OCI-LY3 (cell line): ENCODE results near the gene IL3RA.

ENCODE experiments used
- H2AFZ ChIP-seq: fragments of 200-600, 300-600 bp; shearing (Covaris generic); 2 replicates; pipeline ENCODE4 v1.6.0; 2014; ENCODE audit warnings: antibody characterized with exemption, low read depth, low read length
- H3K27ac ChIP-seq: fragments of 200-600, 300-600 bp; sonication (generic); 2 replicates; pipeline ENCODE4 v1.5.1; 2014; ENCODE audit warnings: mild to moderate bottlenecking, low read length, moderate library complexity, mixed read lengths
- H3K27me3 ChIP-seq: fragments of 200-600, 300-600 bp; sonication (generic); 2 replicates; pipeline ENCODE4 v1.6.1; 2014; ENCODE audit warnings: low read depth, low read length, mixed read lengths
- H3K36me3 ChIP-seq: fragments of 200-600, 300-600 bp; sonication (generic); replicated peaks from 2 replicates; pipeline ENCODE3; 2014; ENCODE audit warnings: low read depth, low read length, mixed read lengths
- H3K4me1 ChIP-seq: fragments of 300-600, 200-600 bp; sonication (generic); 2 replicates; pipeline ENCODE4 v1.6.1; 2014; ENCODE audit warnings: low read length, mixed read lengths
- H3K4me2 ChIP-seq: fragments of 200-600, 300-600 bp; sonication (generic); 2 replicates; pipeline ENCODE4 v1.6.1; 2014; ENCODE audit warnings: low read length, mixed read lengths
- H3K4me3 ChIP-seq: fragments of 300-600, 200-600 bp; sonication (generic); 2 replicates; pipeline ENCODE4 v1.5.1; 2014; ENCODE audit warnings: antibody characterized with exemption, mild to moderate bottlenecking, low read length, moderate library complexity
- H3K79me2 ChIP-seq: fragments of 300-600, 200-600 bp; shearing (Covaris generic); 2 replicates; pipeline ENCODE4 v1.6.1; 2014; ENCODE audit warnings: mild to moderate bottlenecking, low read length, mixed read lengths
- H3K9ac ChIP-seq: fragments of 300-600, 200-600 bp; shearing (Covaris generic); 2 replicates; pipeline ENCODE4 v1.6.0; 2014; ENCODE audit warnings: mild to moderate bottlenecking, low read length, moderate library complexity
- H3K9me3 ChIP-seq: fragments of 200-600, 300-600 bp; shearing (Covaris generic); 2 replicates; pipeline ENCODE4 v1.6.1; 2014; ENCODE audit warnings: low read length, mixed read lengths; ENCODE audit not compliant: insufficient read depth
- H4K20me1 ChIP-seq: fragments of 200-600, 300-600 bp; sonication (generic); 2 replicates; pipeline ENCODE4 v1.6.1; 2016; ENCODE audit warnings: low read length, mixed read lengths; ENCODE audit not compliant: insufficient read depth
- CTCF ChIP-seq: fragments of 200-600, 300-600 bp; sonication (generic); IDR thresholded peaks from 2 replicates; pipeline ENCODE4 v1.5.1; 2014; ENCODE audit warnings: antibody characterized with exemption, low read length, low read depth
- EZH2phosphoT487 ChIP-seq: fragments of 200-600 bp; shearing (Covaris generic); IDR thresholded peaks from 2 replicates; pipeline ENCODE4 v1.6.1; 2018; ENCODE audit warnings: antibody characterized with exemption, mixed run types, low read depth

Gene IL3RA

GRCh38 chrX:1407035-1407434 is 70.5 kb downstream of the IL3RA start:
- Histone ChIP-seq H3K4me1 (no peaks in the 10 kb centered on the region), H3K79me2 (0 out of 2 replicates have a peak, but pooled peaks cover 5% of the 10 kb centered on the region), H4K20me1 (peaks cover 10% of the 10 kb centered on the region; the same call in 1 of the 2 replicates), H3K4me3 (no peak overlapping the region), H3K27ac (no peak overlapping the region), H2AFZ (no peak overlapping the region), H3K27me3 (no peaks in the 10 kb centered on the region), H3K36me3 (peaks cover 58% of the 10 kb centered on the region), H3K9me3 (no peaks in the 10 kb centered on the region), H3K9ac (no peak overlapping the region), H3K4me2 (no peak overlapping the region)
- TF ChIP-seq EZH2phosphoT487: no peak
- TF ChIP-seq CTCF: no peak

DNA sequence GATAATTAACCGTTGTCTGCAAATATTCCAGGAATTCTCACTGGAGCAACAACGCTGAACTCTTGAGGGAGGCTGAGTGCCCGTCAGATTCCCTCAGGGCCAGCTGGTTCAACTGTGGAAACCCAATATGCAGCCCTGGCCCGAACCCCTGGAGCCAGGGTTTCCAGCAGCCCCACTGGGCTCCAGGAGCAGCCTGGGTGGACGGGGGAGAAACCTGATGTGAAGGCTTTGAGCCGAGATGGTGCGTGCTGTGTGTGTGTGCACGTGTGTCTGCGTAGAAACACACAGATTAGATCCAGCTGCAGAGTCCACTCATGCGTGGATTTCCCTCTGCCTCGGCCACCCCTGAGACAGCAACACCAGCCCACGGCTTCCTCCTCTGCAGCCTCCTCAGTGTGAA is 74.7 kb downstream of the IL3RA start:
- H3K4me2 ChIP-seq: no peak overlapping the region
- H3K27me3 ChIP-seq: no peaks in the 10 kb centered on the region
- no peak overlapping the region for H2AFZ ChIP-seq
- no peaks in the 10 kb centered on the region for H3K9me3 ChIP-seq
- no peak overlapping the region for H3K27ac ChIP-seq
- H3K36me3 ChIP-seq: peaks cover 49% of the 10 kb centered on the region
- no peak overlapping the region for H3K4me3 ChIP-seq
- 0 out of 2 replicates have a peak, but pooled peaks cover 3% of the 10 kb centered on the region for H3K79me2 ChIP-seq
- no peak for TF ChIP-seq CTCF
- TF ChIP-seq EZH2phosphoT487: no peak
- no peaks in the 10 kb centered on the region for H3K4me1 ChIP-seq
- peaks cover 16% of the 10 kb centered on the region for H4K20me1 ChIP-seq
- no peak overlapping the region for H3K9ac ChIP-seq

DNA sequence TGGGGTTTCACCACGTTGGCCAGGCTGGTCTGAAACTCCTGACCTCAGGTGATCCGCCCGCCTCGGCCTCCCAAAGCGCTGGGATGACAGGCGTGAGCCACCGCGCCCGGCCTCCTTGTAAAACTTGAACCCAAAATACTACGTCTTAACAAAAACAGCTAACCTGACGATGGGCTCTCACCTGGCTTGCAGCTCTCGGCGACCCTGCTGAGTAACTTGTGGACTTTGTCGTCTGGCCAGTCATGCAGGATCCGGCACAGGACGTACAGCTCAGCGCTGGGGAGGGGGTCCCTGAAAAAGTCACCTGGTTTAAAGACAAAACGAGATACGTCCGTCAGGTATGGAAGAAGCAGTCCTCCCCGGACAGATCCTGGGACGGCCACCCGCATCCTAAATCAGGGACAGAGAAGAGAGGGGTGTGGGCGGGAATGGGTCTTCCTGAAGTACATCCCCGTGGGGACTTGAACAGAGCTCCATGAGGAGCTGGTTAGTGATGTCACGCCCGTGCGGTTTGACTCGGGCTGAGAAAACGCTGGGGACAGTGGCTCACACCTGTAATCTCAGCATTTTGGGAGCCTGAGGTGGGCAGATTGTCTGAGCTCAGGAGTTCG is 76.1 kb downstream of the IL3RA start:
- Histone ChIP-seq H3K4me1 (no peaks in the 10 kb centered on the region), H3K9me3 (no peaks in the 10 kb centered on the region), H3K36me3 (peaks cover 49% of the 10 kb centered on the region), H3K4me3 (no peak overlapping the region), H3K9ac (no peak overlapping the region), H2AFZ (no peak overlapping the region), H3K4me2 (no peak overlapping the region), H4K20me1 (peaks cover 18% of the 10 kb centered on the region), H3K27me3 (no peaks in the 10 kb centered on the region), H3K27ac (no peak overlapping the region), H3K79me2 (no peaks in the 10 kb centered on the region)
- TF ChIP-seq CTCF (no peak), EZH2phosphoT487 (no peak)

- H3K9ac ChIP-seq: no peak overlapping the region
- no peak overlapping the region for H3K4me3 ChIP-seq
- peaks cover 20% of the 10 kb centered on the region for H4K20me1 ChIP-seq
- no peak overlapping the region for H2AFZ ChIP-seq
- H3K79me2 ChIP-seq: no peaks in the 10 kb centered on the region
- H3K4me2 ChIP-seq: no peak overlapping the region
- H3K9me3 ChIP-seq: peaks cover 6% of the 10 kb centered on the region
- no peak overlapping the region for H3K27ac ChIP-seq
- H3K36me3 ChIP-seq: peaks cover 76% of the 10 kb centered on the region
- TF ChIP-seq CTCF: no peak
- no peak for TF ChIP-seq EZH2phosphoT487
- H3K27me3 ChIP-seq: no peaks in the 10 kb centered on the region
- no peaks in the 10 kb centered on the region for H3K4me1 ChIP-seq
These were observed 79.8 kb downstream of the IL3RA start for GRCh38 chrX:1416327-1416784.
